GDM1 (cell line): Measurements from ENCODE around the gene CPPED1.

Experiments used
- DNase-seq: peaks from one replicate; lab custom pipeline; 2025; lab: John Stamatoyannopoulos, UW

Gene CPPED1

GRCh38 chr16:12735805-12736204 is 67.9 kb downstream of the CPPED1 start:
- DNase-seq, result no peak

GRCh38 chr16:12732600-12732999 is 71.1 kb downstream of the CPPED1 start:
- DNase-seq, result no peak

- no peak for DNase-seq
These were observed 74.2 kb downstream of the CPPED1 start for GRCh38 chr16:12729448-12729847.

- DNase-seq, result no peak
These were observed 75.2 kb downstream of the CPPED1 start for GRCh38 chr16:12728469-12728868.

- DNase-seq, result no peak
These were observed 79.5 kb downstream of the CPPED1 start for GRCh38 chr16:12724226-12724625.

- no peak for DNase-seq
These were observed 80.0 kb downstream of the CPPED1 start for GRCh38 chr16:12723681-12724080.

GRCh38 chr16:12721841-12722421 is 81.8 kb downstream of the CPPED1 start:
- no peak for DNase-seq

GRCh38 chr16:12719972-12720371 is 83.7 kb downstream of the CPPED1 start:
- no peak for DNase-seq

GRCh38 chr16:12716658-12717057 is 87.0 kb downstream of the CPPED1 start:
- DNase-seq, result no peak

GRCh38 chr16:12709807-12710206 is 93.9 kb downstream of the CPPED1 start:
- no peak for DNase-seq

GRCh38 chr16:12708266-12708665 is 95.4 kb downstream of the CPPED1 start:
- DNase-seq, result no peak

- DNase-seq, result no peak
These were observed 97.1 kb downstream of the CPPED1 start for GRCh38 chr16:12706628-12707027.

- no peak for DNase-seq
These were observed 99.1 kb downstream of the CPPED1 start for GRCh38 chr16:12704492-12705111.

- no peak for DNase-seq
These were observed 99.8 kb downstream of the CPPED1 start for GRCh38 chr16:12703935-12704334.

GRCh38 chr16:12700161-12700560 is 103.5 kb downstream of the CPPED1 start:
- no peak for DNase-seq

- DNase-seq, result no peak
These were observed 104.5 kb downstream of the CPPED1 start for GRCh38 chr16:12699161-12699560.

- no peak for DNase-seq
These were observed 106.2 kb downstream of the CPPED1 start for GRCh38 chr16:12697437-12697836.

GRCh38 chr16:12695454-12695853 is 108.2 kb downstream of the CPPED1 start:
- DNase-seq, result no peak

- no peak for DNase-seq
These were observed 113.7 kb downstream of the CPPED1 start for GRCh38 chr16:12690024-12690423.

- DNase-seq, result no peak
These were observed 114.5 kb downstream of the CPPED1 start for GRCh38 chr16:12688951-12689850.

- DNase-seq, result no peak
These were observed 117.9 kb downstream of the CPPED1 start for GRCh38 chr16:12685806-12686205.

GRCh38 chr16:12682432-12683165 is 121.1 kb downstream of the CPPED1 start:
- no peak for DNase-seq
